GM10248 (cell line): ENCODE results near the gene AK8.

Source experiments
- CTCF ChIA-PET: fragments of 300-600 bp; sonication (Branson Sonifier 250); formaldehyde crosslinking; extraction: SDS; loops from one replicate; lab custom pipeline; 2021; ENCODE audit warnings: antibody characterized with exemption; lab: Yijun Ruan, JAX
- POLR2A ChIA-PET: fragments of 350-650 bp; sonication (Branson Sonifier 250); formaldehyde crosslinking; extraction: SDS; loops from one replicate; lab custom pipeline; 2020; ENCODE audit warnings: antibody characterized with exemption; lab: Yijun Ruan, JAX
- DNase-seq: peaks from one replicate; pipeline ENCODE4 v3.0.0; 2012; ENCODE audit errors: extremely low spot score
- TF ChIP-seq, protein P1 (sequence below): IDR thresholded peaks from 2 replicates; pipeline ENCODE4 v1.5.1; 2012; ENCODE audit warnings: mild to moderate bottlenecking, low read depth; ENCODE audit errors: extremely low read depth, missing control alignments, control extremely low read depth

The AK8 gene

DNA sequence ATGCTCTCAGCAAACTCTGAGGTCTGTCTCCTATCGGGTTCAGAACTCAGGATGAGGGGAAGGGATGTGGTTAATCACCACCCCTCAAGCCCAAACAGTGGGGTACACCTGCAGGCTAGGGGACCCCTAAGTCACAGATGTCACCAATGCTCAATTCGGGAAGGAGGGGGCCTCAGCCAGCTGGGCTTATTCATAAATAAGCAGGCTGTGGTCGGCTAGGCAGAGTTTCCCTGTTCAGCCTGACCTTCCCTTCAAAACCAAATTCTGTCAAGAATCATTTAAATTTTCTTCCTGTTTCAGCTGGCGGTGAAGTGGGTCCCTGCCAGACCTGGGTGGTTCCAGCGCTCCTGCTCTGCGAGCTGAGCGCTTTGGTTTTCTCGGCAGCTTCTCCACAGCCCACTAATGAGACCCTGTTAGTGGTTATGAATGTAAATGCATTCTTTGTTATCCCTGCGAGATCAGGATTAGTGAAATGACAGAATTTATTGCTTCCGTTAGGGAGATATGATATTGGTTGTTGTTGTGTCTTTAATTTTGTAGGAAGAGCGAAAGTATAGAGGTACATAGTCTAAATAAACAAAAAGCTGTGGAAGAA is 68.3 kb downstream of the AK8 start:
- POLR2A ChIA-PET, result no interaction called here
- TF ChIP-seq, protein P1, sequence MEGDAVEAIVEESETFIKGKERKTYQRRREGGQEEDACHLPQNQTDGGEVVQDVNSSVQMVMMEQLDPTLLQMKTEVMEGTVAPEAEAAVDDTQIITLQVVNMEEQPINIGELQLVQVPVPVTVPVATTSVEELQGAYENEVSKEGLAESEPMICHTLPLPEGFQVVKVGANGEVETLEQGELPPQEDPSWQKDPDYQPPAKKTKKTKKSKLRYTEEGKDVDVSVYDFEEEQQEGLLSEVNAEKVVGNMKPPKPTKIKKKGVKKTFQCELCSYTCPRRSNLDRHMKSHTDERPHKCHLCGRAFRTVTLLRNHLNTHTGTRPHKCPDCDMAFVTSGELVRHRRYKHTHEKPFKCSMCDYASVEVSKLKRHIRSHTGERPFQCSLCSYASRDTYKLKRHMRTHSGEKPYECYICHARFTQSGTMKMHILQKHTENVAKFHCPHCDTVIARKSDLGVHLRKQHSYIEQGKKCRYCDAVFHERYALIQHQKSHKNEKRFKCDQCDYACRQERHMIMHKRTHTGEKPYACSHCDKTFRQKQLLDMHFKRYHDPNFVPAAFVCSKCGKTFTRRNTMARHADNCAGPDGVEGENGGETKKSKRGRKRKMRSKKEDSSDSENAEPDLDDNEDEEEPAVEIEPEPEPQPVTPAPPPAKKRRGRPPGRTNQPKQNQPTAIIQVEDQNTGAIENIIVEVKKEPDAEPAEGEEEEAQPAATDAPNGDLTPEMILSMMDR, result no peak
- no peak for DNase-seq
- CTCF ChIA-PET, result no interaction called here

DNA sequence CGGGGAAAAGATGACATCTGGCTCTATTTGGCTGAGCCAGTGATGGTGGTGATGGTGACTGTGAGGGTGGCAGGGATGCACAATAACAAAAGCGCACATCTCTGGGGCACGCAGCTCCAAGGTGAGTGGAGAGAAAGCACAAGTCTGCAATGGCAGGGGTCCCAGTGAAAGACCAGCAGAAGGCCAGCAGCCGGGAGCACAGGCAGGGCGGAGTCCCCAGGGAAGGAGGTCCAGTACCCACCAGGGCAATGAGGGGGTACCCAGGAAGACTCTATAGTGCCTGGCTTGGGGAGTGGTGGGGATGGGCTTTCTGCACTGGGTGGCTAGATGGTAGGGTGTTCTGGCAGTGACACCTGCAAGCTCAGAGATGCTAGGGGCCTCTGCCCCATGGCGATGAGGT is 69.4 kb downstream of the AK8 start:
- TF ChIP-seq, protein P1, result no peak
- ChIA-PET POLR2A (no interaction called here), CTCF (interaction anchor here (0.8 to 1.1 kb wide), 2 partner anchors 300 to 301 kb away, joined by 3 read pairs; no protein-coding TSS in a partner anchor)
- no peak for DNase-seq

DNA sequence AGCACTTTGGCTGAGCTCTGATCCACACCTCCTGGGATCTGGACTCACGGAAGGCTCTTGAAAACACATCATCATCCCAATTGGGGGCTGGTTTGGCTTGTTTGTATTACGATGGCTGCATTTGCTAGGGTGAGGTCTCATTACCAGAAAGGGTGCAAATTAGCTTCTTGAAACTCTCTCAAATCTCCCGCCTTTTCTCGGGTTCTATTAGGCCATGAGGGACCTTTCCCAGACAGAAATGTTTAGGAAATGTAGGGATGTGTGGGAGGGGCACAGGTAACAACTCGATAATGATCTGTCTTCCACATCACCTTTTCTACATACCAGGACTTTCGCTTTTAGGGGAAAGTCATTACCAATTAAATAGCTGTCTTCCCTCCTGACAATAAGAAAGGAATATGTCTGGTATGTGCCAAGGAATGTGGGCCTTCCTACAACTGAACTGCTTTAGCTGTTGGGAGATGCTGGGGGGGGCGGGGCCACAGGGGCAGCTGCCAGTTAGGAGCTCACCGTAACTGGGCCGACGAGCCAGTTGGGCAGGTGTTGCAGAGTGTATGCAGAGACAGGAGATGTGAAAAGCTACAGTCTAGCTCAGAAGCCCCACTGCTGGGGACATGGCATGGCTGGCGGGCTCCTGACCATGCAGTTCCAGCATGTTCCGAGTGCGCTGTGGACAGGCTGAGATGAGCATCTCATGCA is 71.2 kb downstream of the AK8 start:
- TF ChIP-seq, protein P1, result no peak
- DNase-seq, result no peak
- ChIA-PET CTCF (interaction anchor here (1.0 kb wide), 1 partner anchor 38 kb away, joined by 3 read pairs; no protein-coding TSS in a partner anchor), POLR2A (no interaction called here)

- ChIA-PET CTCF (interaction anchor here (1.0 kb wide), 1 partner anchor 37 kb away, joined by 3 read pairs; no protein-coding TSS in a partner anchor), POLR2A (no interaction called here)
- DNase-seq, result no peak
- TF ChIP-seq, protein P1, result no peak
These were observed 71.8 kb downstream of the AK8 start for GRCh38 chr9:132806306-132806705.

DNA sequence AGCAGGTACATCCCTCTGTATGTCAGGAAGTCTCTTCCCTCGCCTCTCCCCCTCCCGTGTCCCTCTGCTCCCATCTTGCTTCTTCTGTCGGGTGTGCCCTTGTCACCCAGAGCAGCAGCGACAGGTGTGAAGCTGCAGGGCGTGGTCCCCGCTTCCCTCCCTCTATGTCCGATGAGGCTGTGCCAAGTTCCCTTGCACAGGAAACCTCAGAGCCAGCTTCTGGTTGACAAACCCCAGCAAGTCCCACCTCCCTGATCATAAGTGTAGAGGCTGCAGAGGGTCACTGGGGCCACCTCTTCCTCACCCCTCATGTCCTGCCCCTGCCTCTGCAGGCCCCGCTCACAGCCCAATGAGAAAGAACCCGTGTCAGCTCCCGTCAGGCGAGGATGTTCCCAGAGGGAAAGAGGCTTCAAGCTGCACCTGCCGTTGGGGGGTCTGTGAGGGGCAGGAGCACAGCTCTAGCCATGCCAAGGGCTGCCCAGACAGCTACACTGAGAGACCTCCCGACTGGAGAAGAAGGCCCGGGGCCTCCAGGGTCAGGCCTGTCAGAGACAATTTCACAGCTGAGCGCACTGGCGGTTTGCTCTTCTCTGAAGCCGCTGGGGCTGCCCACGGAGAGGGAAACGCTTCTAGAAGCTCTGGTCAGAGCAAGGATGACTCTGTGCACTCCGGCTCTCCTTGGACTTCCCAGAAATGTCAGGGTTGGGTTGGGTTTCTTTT is 73.3 kb downstream of the AK8 start:
- POLR2A ChIA-PET, result no interaction called here
- TF ChIP-seq, protein P1, result no peak
- CTCF ChIA-PET, result interaction anchor here (1.0 to 1.4 kb wide), 3 partner anchors 12 to 391 kb away, joined by 3 to 4 read pairs (median 3); no protein-coding TSS in a partner anchor
- DNase-seq, result no peak

DNA sequence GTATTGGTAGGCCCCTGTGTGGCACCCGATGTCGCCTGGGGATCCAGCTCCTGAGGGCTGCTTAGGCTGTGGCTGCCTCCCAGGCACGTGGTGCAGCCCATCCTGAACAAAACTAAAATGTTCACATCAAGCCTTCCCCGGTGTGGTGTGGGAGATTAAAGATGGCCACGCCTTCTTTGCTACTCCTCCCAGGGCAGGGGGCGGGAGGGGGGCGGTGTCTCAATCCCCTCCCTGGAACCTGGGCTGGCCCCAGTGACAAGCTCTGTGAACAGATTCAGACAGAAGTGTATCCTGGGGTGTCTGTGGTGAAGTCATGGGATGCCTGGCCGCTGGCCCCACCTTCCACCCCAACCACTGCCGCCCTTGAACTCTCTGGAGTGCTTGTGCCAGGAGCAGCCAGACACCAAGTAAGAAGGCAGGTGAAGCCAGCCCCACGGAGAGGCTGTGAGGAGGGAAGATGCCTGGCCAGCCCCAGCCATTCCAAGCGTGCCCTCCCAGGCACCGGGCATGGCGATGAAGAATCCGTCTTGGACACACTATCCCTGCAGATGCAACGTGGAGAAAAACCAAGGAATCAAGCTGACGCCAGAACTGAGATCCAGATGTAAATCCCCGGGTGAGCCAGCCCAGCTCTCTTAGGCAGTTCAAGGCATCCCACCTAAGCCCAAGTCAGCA is 75.8 kb downstream of the AK8 start:
- DNase-seq, result no peak
- CTCF ChIA-PET, result interaction anchor here (1.2 to 1.4 kb wide), 4 partner anchors 33 to 295 kb away, joined by 3 to 5 read pairs (median 4); no protein-coding TSS in a partner anchor
- POLR2A ChIA-PET, result no interaction called here
- TF ChIP-seq, protein P1, result no peak
